GM23338 (cell line): ENCODE data around the gene PAK1IP1. TPM values are rescaled to one million over a fixed set of nuclear protein-coding genes. Genes with fewer than 3 reads are reported as not detected.
"Not testable (repeated sequence)": the region's sequence is repeated elsewhere in the genome, so short reads cannot be mapped to it uniquely, and the experiment has no call there.

Source experiments
- ATAC-seq: fragments of 200-7000 bp; cut with Tn5 transposase; 3 replicates; pipeline ENCODE4 v1.9.1; 2020
- DNase-seq: peaks from one replicate; pipeline ENCODE4 v3.0.0-alpha.2; 2015; ENCODE audit warnings: low spot score
- H2AFZ ChIP-seq: fragments of 200-600 bp; sonication (generic); 2 replicates; pipeline ENCODE4 v1.8.0; 2016; ENCODE audit warnings: antibody characterized with exemption, mild to moderate bottlenecking, moderate library complexity
- H3F3A ChIP-seq: fragments of 200-600 bp; sonication (generic); replicated peaks from 2 replicates; pipeline ENCODE4 v1.8.0; 2017; ENCODE audit warnings: antibody characterized with exemption, mixed run types, low read depth
- H3K27ac ChIP-seq: fragments of 200-600 bp; sonication (generic); 2 replicates; pipeline ENCODE4 v1.6.1; 2016; ENCODE audit warnings: low read depth
- H3K27me3 ChIP-seq: fragments of 200-600 bp; sonication (generic); 2 replicates; pipeline ENCODE4 v1.8.0; 2016; ENCODE audit warnings: mild to moderate bottlenecking, mixed run types, moderate library complexity; ENCODE audit not compliant: insufficient read depth
- H3K36me3 ChIP-seq: fragments of 200-600 bp; sonication (generic); 2 replicates; pipeline ENCODE4 v1.8.0; 2016; ENCODE audit warnings: mild to moderate bottlenecking; ENCODE audit not compliant: insufficient read depth
- H3K4me1 ChIP-seq: fragments of 200-600 bp; sonication (generic); 2 replicates; pipeline ENCODE4 v1.8.0; 2016; ENCODE audit warnings: mild to moderate bottlenecking, moderate library complexity; ENCODE audit not compliant: insufficient read depth
- H3K4me2 ChIP-seq: fragments of 200-600 bp; sonication (generic); 2 replicates; pipeline ENCODE4 v1.7.1; 2017; ENCODE audit warnings: mixed run types
- H3K4me3 ChIP-seq: fragments of 200-600 bp; sonication (generic); 2 replicates; pipeline ENCODE4 v1.6.1; 2016; ENCODE audit warnings: mixed run types
- H3K79me2 ChIP-seq: fragments of 200-600 bp; sonication (generic); replicated peaks from 2 replicates; pipeline ENCODE4 v1.8.0; 2017; ENCODE audit warnings: mild to moderate bottlenecking; ENCODE audit not compliant: insufficient read depth
- H3K9me2 ChIP-seq: fragments of 200-600 bp; sonication (generic); 2 replicates; pipeline ENCODE4 v1.8.0; 2017; ENCODE audit not compliant: insufficient read depth
- H4K20me1 ChIP-seq: fragments of 200-600 bp; sonication (generic); replicated peaks from 2 replicates; pipeline ENCODE4 v1.8.0; 2017; ENCODE audit warnings: mild to moderate bottlenecking; ENCODE audit not compliant: insufficient read depth
- H3K27ac Mint-ChIP-seq: 2 replicates; pipeline ENCODE4 v1.8.0; 2020; ENCODE audit warnings: inconsistent platforms, mild to moderate bottlenecking, moderate library complexity, mixed read lengths
- H3K27me3 Mint-ChIP-seq: 3 replicates; pipeline ENCODE4 v1.8.0; 2022; ENCODE audit warnings: low read depth, mild to moderate bottlenecking, moderate library complexity, mixed read lengths, inconsistent platforms; ENCODE audit not compliant: insufficient read depth, poor library complexity
- H3K36me3 Mint-ChIP-seq: 3 replicates; pipeline ENCODE4 v1.8.0; 2021; ENCODE audit warnings: low read depth, mild to moderate bottlenecking, inconsistent platforms, moderate library complexity, mixed read lengths
- H3K4me1 Mint-ChIP-seq: 3 replicates; pipeline ENCODE4 v1.8.0; 2020; ENCODE audit warnings: mild to moderate bottlenecking, inconsistent platforms, mixed read lengths
- H3K4me3 Mint-ChIP-seq: 3 replicates; pipeline ENCODE4 v1.8.0; 2021; ENCODE audit warnings: moderate library complexity, mild to moderate bottlenecking, inconsistent platforms, mixed read lengths
- H3K9me3 Mint-ChIP-seq: 3 replicates; pipeline ENCODE4 v1.8.0; 2020; ENCODE audit warnings: moderate library complexity, mild to moderate bottlenecking, inconsistent platforms, mixed read lengths
- CREB1 ChIP-seq: fragments of 250-450 bp; sonication (Bioruptor Pico); IDR thresholded peaks from 2 replicates; pipeline ENCODE4 v1.5.0; 2020; ENCODE audit warnings: low read depth, mild to moderate bottlenecking, moderate library complexity
- CTCF ChIP-seq, 2 experiments: fragments of 200-600 bp in 1 of 2; sonication (generic) in 1 of 2; conservative IDR thresholded peaks; 2 replicates each; pipeline versions ENCODE4 v1.5.1 to v1.6.1; 2016 to 2017; ENCODE audit warnings: antibody characterized with exemption in 2 of 2, low read depth in 2 of 2, mild to moderate bottlenecking in 2 of 2, moderate library complexity in 1 of 2
- NANOG ChIP-seq: IDR thresholded peaks from 2 replicates; pipeline ENCODE4 v1.6.1; 2016; ENCODE audit warnings: antibody characterized with exemption, borderline replicate concordance
- POLR2AphosphoS5 ChIP-seq: IDR thresholded peaks from 2 replicates; pipeline ENCODE4 v1.6.1; 2016; ENCODE audit warnings: antibody characterized with exemption, low read depth
- REST ChIP-seq: IDR thresholded peaks from one replicate; pipeline ENCODE4 v1.6.1; 2018; ENCODE audit warnings: antibody characterized with exemption; ENCODE audit not compliant: unreplicated experiment
- ZNF114 ChIP-seq: fragments of 250-450 bp; sonication (Bioruptor Pico); IDR thresholded peaks from 2 replicates; pipeline ENCODE4 v1.5.0; 2020; ENCODE audit warnings: mild to moderate bottlenecking, moderate library complexity
- ZNF331 ChIP-seq: fragments of 250-450 bp; sonication (Bioruptor Pico); IDR thresholded peaks from 2 replicates; pipeline ENCODE4 v1.5.0; 2020; ENCODE audit warnings: low read depth, mild to moderate bottlenecking, moderate library complexity
- polyA plus RNA-seq: library from polyadenylated mRNA; unstranded; fragments of >200 nt; fragmentation: Nextera tagmentation; extraction: Ambion mirVana; gene quantifications from 2 replicates; pipeline ENCODE4 v1.2.1, GENCODE V29; 2016
- total RNA-seq: library from RNA; depleted of rRNA; stranded (reverse); fragments of >200 nt; shearing (Covaris generic); gene quantifications from 2 replicates; pipeline ENCODE4 v1.2.3, GENCODE V29; 2014

The PAK1IP1 gene
- total and polyA plus RNA-seq, 2 experiments from 2014 or later, result 45.5 to 93.2 TPM

- not testable (repeated sequence) for H3K27me3 ChIP-seq, H4K20me1 ChIP-seq, ATAC-seq, H3K36me3 ChIP-seq, H3K4me2 ChIP-seq, H2AFZ ChIP-seq, H3K27ac ChIP-seq, H3K4me3 ChIP-seq, H3K9me2 ChIP-seq, DNase-seq
- Mint-ChIP-seq H3K36me3 (peaks cover 45% of the 10 kb centered on the region), H3K9me3 (peaks cover 34% of the 10 kb centered on the region), H3K4me3 (peak overlapping the region; percentile 96; the same call in 2 of the 3 replicates), H3K27ac (peak overlapping the region; percentile 34; the same call in 1 of the 2 replicates), H3K27me3 (peaks cover 13% of the 10 kb centered on the region), H3K4me1 (peaks cover 26% of the 10 kb centered on the region)
- peaks cover 23% of the 10 kb centered on the region for H3K79me2 ChIP-seq
- H3K4me1 ChIP-seq, result peaks cover 19% of the 10 kb centered on the region
- TF ChIP-seq CTCF (conservative IDR thresholded peaks at IDR 0.05; ENCODE audit: low read depth in 2 of 2), result peak in 1 of 2 experiments; percentile 12; a peak in 1 of 4 replicates
- peaks cover 23% of the 10 kb centered on the region for H3F3A ChIP-seq
Measured at GRCh38 chr6:10720960-10721849, 26.4 kb downstream of the PAK1IP1 start.

DNA sequence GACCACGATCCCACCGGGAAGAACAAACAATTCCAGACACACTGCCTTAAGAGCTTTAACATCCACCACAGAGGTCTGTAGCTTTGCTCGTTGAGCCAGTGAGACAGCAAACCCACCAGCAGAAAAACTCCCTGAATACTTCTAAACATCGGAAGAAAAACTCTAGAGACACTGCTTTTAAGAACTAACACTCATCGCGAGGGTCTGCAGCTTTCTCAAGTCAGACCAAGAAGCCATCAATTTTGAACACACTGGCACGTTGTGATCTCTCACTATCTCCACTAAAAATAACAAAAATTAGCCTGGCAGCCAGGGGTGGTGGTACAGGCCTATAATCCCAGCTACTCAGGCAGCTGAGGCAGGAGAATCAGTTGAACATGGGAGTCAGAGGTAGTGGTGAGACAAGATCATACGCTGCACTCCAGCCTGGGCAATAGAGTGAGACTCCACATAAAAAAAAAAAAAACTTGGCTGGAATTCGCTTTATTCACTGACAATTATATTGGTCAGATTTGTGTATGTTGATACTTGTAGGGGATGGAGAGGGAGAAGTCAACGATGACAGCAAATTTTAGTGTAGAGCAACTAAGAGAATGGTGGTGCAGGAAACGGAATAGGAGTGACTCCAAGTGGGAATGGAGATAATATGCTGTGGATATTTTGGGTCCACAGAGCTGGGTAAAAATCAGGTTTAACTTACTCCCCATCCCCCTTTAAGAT is 27.2 kb downstream of the PAK1IP1 start:
- Mint-ChIP-seq H3K27me3 (peaks cover 13% of the 10 kb centered on the region), H3K9me3 (peaks cover 34% of the 10 kb centered on the region), H3K4me1 (peaks cover 26% of the 10 kb centered on the region), H3K36me3 (peaks cover 52% of the 10 kb centered on the region), H3K27ac (peak overlapping the region; percentile 98), H3K4me3 (peak overlapping the region; percentile 96)
- Histone ChIP-seq H3K27ac (peak overlapping the region; percentile 100), H3K4me1 (peaks cover 19% of the 10 kb centered on the region), H2AFZ (peak overlapping the region; percentile 92; the same call in 1 of the 2 replicates), H4K20me1 (no peaks in the 10 kb centered on the region), H3K36me3 (peaks cover 5% of the 10 kb centered on the region; the same call in 1 of the 2 replicates), H3K27me3 (no peaks in the 10 kb centered on the region), H3F3A (peaks cover 23% of the 10 kb centered on the region), H3K4me3 (peak overlapping the region; percentile 71), H3K4me2 (peak overlapping the region; percentile 85), H3K79me2 (peaks cover 29% of the 10 kb centered on the region), H3K9me2 (no peaks in the 10 kb centered on the region)
- TF ChIP-seq CREB1, result no peak
- no peak for TF ChIP-seq ZNF331 (CRISPR knock-in tag)
- TF ChIP-seq NANOG, result no peak
- no peak for TF ChIP-seq POLR2AphosphoS5
- DNase-seq, result no peak
- ATAC-seq, result no peak

DNA sequence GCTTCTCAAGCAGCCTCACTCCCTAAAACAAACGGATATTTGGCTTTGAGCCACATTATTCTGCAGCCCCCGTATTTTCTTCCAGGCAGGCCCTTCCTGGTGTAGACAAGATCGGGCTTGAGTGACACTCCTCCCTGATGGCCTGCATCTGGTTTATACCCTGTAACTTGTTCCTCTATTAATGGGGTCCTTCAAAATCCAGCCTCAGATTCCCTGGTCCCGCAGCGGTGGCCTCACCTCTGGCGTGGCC is 27.7 kb downstream of the PAK1IP1 start:
- Mint-ChIP-seq H3K27ac (peak overlapping the region; percentile 98), H3K4me1 (peaks cover 26% of the 10 kb centered on the region), H3K9me3 (peaks cover 33% of the 10 kb centered on the region), H3K27me3 (peaks cover 13% of the 10 kb centered on the region), H3K4me3 (peak overlapping the region; percentile 96), H3K36me3 (peaks cover 55% of the 10 kb centered on the region)
- Histone ChIP-seq H3F3A (peaks cover 23% of the 10 kb centered on the region), H3K9me2 (no peaks in the 10 kb centered on the region), H4K20me1 (no peaks in the 10 kb centered on the region), H2AFZ (peak overlapping the region; percentile 92; the same call in 1 of the 2 replicates), H3K27ac (peak overlapping the region; percentile 100), H3K4me2 (peak overlapping the region; percentile 85), H3K4me1 (peaks cover 19% of the 10 kb centered on the region), H3K27me3 (no peaks in the 10 kb centered on the region), H3K36me3 (peaks cover 5% of the 10 kb centered on the region; the same call in 1 of the 2 replicates), H3K4me3 (peak overlapping the region; percentile 71), H3K79me2 (peaks cover 29% of the 10 kb centered on the region)
- DNase-seq, result no peak
- no peak for ATAC-seq
- TF ChIP-seq ZNF114 (CRISPR knock-in tag) (no peak), CREB1 (no peak), REST (no peak), CTCF (conservative IDR thresholded peaks at IDR 0.05; ENCODE audit: low read depth in 2 of 2) (no peak)
